ENCODE results near the gene PPIE. TPM values are rescaled to one million over a fixed set of nuclear protein-coding genes. Genes with fewer than 3 reads are reported as not detected.

Gene PPIE
- total and polyA plus RNA-seq, 2 experiments from 2014 or later, result 27.8 to 51.9 TPM

- no peak for TF ChIP-seq CTCF (conservative IDR thresholded peaks at IDR 0.05; ENCODE audit: low read depth in 2 of 2)
Measured at GRCh38 chr1:39726600-39726999, 12.1 kb upstream of the PPIE start (continued).

GRCh38 chr1:39727221-39727931, 11.3 kb upstream of the PPIE start:
- Mint-ChIP-seq H3K4me1 (no peaks in the 10 kb centered on the region), H3K9me3 (no peaks in the 10 kb centered on the region), H3K27me3 (ENCODE audit: insufficient read depth, low read depth, poor library complexity) (peaks cover 60% of the 10 kb centered on the region), H3K27ac (no peak overlapping the region), H3K36me3 (ENCODE audit: low read depth) (no peaks in the 10 kb centered on the region), H3K4me3 (no peak overlapping the region)
- Histone ChIP-seq H3K4me1 (ENCODE audit: insufficient read depth) (no peaks in the 10 kb centered on the region), H4K20me1 (replicated peaks; ENCODE audit: insufficient read depth) (no peaks in the 10 kb centered on the region; the same call in 1 of the 2 replicates), H3K36me3 (ENCODE audit: insufficient read depth) (no peaks in the 10 kb centered on the region), H3K27me3 (ENCODE audit: insufficient read depth) (peaks cover 100% of the 10 kb centered on the region), H3K4me2 (no peak overlapping the region), H3F3A (replicated peaks; ENCODE audit: low read depth) (no peaks in the 10 kb centered on the region), H3K27ac (ENCODE audit: low read depth) (no peak overlapping the region), H3K79me2 (replicated peaks; ENCODE audit: insufficient read depth) (no peaks in the 10 kb centered on the region), H3K9me2 (ENCODE audit: insufficient read depth) (no peaks in the 10 kb centered on the region), H3K4me3 (no peak overlapping the region), H2AFZ (no peak overlapping the region)
- DNase-seq (ENCODE audit: low spot score), result no peak
- no peak for ATAC-seq
- TF ChIP-seq NANOG (IDR thresholded peaks at IDR 0.05; ENCODE audit: borderline replicate concordance) (no peak), STAT1 (IDR thresholded peaks at IDR 0.05; ENCODE audit: unreplicated experiment) (no peak), CREB1 (CRISPR knock-in tag; IDR thresholded peaks at IDR 0.05; ENCODE audit: low read depth) (no peak), CTCF (conservative IDR thresholded peaks at IDR 0.05; ENCODE audit: low read depth in 2 of 2) (no peak), POLR2AphosphoS5 (IDR thresholded peaks at IDR 0.05; ENCODE audit: low read depth) (no peak), EZH2phosphoT487 (IDR thresholded peaks at IDR 0.05; ENCODE audit: unreplicated experiment) (no peak), EZH2 (IDR thresholded peaks at IDR 0.05; ENCODE audit: low read depth, unreplicated experiment) (no peak), ZNF331 (CRISPR knock-in tag; IDR thresholded peaks at IDR 0.05; ENCODE audit: low read depth) (no peak), JUNB (IDR thresholded peaks at IDR 0.05; ENCODE audit: unreplicated experiment) (no peak)
- TF ChIP-seq, protein P1, sequence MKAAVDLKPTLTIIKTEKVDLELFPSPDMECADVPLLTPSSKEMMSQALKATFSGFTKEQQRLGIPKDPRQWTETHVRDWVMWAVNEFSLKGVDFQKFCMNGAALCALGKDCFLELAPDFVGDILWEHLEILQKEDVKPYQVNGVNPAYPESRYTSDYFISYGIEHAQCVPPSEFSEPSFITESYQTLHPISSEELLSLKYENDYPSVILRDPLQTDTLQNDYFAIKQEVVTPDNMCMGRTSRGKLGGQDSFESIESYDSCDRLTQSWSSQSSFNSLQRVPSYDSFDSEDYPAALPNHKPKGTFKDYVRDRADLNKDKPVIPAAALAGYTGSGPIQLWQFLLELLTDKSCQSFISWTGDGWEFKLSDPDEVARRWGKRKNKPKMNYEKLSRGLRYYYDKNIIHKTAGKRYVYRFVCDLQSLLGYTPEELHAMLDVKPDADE (IDR thresholded peaks at IDR 0.05), result no peak
- TF ChIP-seq, protein P2, sequence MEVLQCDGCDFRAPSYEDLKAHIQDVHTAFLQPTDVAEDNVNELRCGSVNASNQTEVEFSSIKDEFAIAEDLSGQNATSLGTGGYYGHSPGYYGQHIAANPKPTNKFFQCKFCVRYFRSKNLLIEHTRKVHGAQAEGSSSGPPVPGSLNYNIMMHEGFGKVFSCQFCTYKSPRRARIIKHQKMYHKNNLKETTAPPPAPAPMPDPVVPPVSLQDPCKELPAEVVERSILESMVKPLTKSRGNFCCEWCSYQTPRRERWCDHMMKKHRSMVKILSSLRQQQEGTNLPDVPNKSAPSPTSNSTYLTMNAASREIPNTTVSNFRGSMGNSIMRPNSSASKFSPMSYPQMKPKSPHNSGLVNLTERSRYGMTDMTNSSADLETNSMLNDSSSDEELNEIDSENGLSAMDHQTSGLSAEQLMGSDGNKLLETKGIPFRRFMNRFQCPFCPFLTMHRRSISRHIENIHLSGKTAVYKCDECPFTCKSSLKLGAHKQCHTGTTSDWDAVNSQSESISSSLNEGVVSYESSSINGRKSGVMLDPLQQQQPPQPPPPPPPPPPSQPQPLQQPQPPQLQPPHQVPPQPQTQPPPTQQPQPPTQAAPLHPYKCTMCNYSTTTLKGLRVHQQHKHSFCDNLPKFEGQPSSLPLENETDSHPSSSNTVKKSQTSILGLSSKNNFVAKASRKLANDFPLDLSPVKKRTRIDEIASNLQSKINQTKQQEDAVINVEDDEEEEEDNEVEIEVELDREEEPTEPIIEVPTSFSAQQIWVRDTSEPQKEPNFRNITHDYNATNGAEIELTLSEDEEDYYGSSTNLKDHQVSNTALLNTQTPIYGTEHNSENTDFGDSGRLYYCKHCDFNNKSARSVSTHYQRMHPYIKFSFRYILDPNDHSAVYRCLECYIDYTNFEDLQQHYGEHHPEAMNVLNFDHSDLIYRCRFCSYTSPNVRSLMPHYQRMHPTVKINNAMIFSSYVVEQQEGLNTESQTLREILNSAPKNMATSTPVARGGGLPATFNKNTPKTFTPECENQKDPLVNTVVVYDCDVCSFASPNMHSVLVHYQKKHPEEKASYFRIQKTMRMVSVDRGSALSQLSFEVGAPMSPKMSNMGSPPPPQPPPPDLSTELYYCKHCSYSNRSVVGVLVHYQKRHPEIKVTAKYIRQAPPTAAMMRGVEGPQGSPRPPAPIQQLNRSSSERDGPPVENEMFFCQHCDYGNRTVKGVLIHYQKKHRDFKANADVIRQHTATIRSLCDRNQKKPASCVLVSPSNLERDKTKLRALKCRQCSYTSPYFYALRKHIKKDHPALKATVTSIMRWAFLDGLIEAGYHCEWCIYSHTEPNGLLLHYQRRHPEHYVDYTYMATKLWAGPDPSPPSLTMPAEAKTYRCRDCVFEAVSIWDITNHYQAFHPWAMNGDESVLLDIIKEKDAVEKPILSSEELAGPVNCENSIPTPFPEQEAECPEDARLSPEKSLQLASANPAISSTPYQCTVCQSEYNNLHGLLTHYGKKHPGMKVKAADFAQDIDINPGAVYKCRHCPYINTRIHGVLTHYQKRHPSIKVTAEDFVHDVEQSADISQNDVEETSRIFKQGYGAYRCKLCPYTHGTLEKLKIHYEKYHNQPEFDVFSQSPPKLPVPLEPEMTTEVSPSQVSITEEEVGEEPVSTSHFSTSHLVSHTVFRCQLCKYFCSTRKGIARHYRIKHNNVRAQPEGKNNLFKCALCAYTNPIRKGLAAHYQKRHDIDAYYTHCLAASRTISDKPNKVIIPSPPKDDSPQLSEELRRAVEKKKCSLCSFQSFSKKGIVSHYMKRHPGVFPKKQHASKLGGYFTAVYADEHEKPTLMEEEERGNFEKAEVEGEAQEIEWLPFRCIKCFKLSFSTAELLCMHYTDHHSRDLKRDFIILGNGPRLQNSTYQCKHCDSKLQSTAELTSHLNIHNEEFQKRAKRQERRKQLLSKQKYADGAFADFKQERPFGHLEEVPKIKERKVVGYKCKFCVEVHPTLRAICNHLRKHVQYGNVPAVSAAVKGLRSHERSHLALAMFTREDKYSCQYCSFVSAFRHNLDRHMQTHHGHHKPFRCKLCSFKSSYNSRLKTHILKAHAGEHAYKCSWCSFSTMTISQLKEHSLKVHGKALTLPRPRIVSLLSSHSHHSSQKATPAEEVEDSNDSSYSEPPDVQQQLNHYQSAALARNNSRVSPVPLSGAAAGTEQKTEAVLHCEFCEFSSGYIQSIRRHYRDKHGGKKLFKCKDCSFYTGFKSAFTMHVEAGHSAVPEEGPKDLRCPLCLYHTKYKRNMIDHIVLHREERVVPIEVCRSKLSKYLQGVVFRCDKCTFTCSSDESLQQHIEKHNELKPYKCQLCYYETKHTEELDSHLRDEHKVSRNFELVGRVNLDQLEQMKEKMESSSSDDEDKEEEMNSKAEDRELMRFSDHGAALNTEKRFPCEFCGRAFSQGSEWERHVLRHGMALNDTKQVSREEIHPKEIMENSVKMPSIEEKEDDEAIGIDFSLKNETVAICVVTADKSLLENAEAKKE (CRISPR knock-in tag; IDR thresholded peaks at IDR 0.05), result no peak
